Mesothelial cell of epicardium (in vitro differentiated cells): ENCODE data around the gene CRLF1. TPM values are rescaled to one million over a fixed set of nuclear protein-coding genes. Genes with fewer than 3 reads are reported as not detected.
"Not testable (repeated sequence)": the region's sequence is repeated elsewhere in the genome, so short reads cannot be mapped to it uniquely, and the experiment has no call there.

Experiments used
- DNase-seq, 2 experiments: peaks; one replicate each; pipeline ENCODE4 v3.0.0; 2021; ENCODE audit warnings: low spot score in 2 of 2; ENCODE audit not compliant: unreplicated experiment in 2 of 2
- H3K27ac Mint-ChIP-seq: 2 replicates; pipeline ENCODE4 v1.8.0; 2021; ENCODE audit warnings: mixed read lengths
- H3K27me3 Mint-ChIP-seq: 2 replicates; pipeline ENCODE4 v1.8.0; 2021; ENCODE audit warnings: low read depth, mixed read lengths
- H3K36me3 Mint-ChIP-seq: 2 replicates; pipeline ENCODE4 v1.8.0; 2021; ENCODE audit warnings: mixed read lengths
- H3K4me1 Mint-ChIP-seq: 2 replicates; pipeline ENCODE4 v1.8.0; 2021; ENCODE audit warnings: mixed read lengths
- H3K4me3 Mint-ChIP-seq: 2 replicates; pipeline ENCODE4 v1.8.0; 2021; ENCODE audit warnings: mild to moderate bottlenecking, moderate library complexity, mixed read lengths
- H3K9me3 Mint-ChIP-seq: 2 replicates; pipeline ENCODE4 v1.8.0; 2021; ENCODE audit warnings: mixed read lengths
- total RNA-seq: library from RNA; stranded (reverse); gene quantifications from 3 replicates; pipeline ENCODE4 v1.2.1, GENCODE V29; 2021
- TF ChIP-seq, protein P1 (sequence below): fragments of 200-600 bp; sonication (generic); IDR thresholded peaks from one replicate; pipeline ENCODE4 v1.5.0; 2021; ENCODE audit warnings: antibody characterized with exemption; ENCODE audit not compliant: unreplicated experiment

Gene CRLF1
- total RNA-seq, 1 donor from 2014 or later: 1.0 TPM

DNA sequence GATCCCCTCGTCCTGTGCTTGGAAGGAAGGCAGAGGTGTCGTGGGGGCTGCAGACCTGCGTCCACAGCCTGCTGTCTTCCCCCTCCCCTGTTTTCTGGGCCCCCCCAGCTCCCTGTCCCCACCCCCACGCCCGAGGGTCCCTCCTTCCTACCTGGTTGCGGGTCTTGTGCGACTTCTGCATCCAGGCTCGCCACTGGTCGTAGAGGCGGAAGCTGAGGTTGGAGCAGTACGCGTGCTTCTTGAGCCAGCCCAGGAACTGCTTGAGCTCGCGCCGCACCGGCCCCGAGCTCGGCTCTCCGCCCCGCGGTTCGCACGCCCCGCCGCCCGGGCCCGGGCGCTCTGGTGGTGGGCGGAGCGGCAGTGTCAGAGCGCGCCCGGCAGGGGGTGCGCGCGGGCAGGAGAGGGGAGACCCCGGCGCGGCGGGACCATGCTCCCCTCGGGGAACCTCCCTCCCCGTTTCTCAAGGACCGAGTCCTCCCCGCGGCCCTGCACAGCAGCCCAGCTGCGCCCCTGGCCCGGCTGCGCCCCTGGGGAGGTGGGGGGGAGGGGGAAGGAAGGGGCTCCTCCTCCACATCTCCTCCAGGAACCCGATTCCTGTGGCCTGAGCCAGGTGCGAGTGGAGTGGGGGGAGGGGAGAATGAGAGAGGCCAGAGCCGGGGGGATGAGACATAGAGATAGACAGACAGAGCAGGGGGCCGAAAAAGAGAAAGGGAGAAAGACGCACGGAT is 12.3 kb downstream of the CRLF1 start:
- peaks cover 2% of the 10 kb centered on the region for H3K36me3 Mint-ChIP-seq
- H3K4me3 Mint-ChIP-seq: peak overlapping the region; percentile 55

DNA sequence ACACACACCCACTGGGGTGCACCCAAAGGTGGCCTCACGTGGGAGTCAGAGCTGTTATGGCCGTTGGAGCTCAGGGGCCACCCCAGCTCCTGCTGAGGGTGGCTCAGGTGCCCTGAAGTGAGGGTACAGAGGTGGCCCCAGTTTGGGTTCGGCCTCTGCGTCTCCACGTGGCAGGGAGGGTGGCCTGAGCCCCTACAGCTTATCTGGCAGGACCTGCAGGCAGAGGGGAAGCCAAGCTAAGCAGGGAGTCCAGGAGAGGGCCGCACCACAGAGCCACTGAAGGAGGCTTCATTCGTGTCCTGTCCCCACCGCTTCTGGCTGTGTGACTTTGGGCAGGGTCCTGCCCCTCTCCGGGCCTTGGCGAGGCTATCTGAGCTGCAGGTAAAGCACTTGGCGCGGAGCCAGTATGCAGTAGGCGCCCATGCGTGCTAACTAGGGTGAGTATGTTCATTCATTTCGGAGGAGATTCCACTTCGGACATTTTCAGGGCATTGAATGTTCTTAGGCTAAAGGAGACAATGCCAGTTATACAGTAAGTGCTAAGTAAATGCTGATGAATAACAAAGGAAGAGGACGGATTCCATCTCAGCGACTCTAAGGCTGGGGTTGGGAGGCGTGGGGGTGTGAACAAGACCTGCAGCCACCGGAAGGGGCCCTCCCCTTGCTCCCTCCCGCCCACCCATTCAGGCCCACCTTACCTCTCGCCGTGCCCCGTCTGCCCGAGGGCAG is 13.1 kb downstream of the CRLF1 start:
- H3K27me3 Mint-ChIP-seq: peaks cover 21% of the 10 kb centered on the region
- DNase-seq: no peak
- H3K36me3 Mint-ChIP-seq: peaks cover 2% of the 10 kb centered on the region
- peak overlapping the region; percentile 56 for H3K4me3 Mint-ChIP-seq
- H3K9me3 Mint-ChIP-seq: no peaks in the 10 kb centered on the region
- TF ChIP-seq, protein P1, sequence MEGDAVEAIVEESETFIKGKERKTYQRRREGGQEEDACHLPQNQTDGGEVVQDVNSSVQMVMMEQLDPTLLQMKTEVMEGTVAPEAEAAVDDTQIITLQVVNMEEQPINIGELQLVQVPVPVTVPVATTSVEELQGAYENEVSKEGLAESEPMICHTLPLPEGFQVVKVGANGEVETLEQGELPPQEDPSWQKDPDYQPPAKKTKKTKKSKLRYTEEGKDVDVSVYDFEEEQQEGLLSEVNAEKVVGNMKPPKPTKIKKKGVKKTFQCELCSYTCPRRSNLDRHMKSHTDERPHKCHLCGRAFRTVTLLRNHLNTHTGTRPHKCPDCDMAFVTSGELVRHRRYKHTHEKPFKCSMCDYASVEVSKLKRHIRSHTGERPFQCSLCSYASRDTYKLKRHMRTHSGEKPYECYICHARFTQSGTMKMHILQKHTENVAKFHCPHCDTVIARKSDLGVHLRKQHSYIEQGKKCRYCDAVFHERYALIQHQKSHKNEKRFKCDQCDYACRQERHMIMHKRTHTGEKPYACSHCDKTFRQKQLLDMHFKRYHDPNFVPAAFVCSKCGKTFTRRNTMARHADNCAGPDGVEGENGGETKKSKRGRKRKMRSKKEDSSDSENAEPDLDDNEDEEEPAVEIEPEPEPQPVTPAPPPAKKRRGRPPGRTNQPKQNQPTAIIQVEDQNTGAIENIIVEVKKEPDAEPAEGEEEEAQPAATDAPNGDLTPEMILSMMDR: no peak
- no peak overlapping the region for H3K27ac Mint-ChIP-seq
- peaks cover 28% of the 10 kb centered on the region for H3K4me1 Mint-ChIP-seq

More for the DNA sequence above, 12.3 kb downstream of the CRLF1 start:
- H3K9me3 Mint-ChIP-seq: no peaks in the 10 kb centered on the region
- peaks cover 28% of the 10 kb centered on the region for H3K27me3 Mint-ChIP-seq
- TF ChIP-seq, protein P1: peak; percentile 87
- peak; percentile 82 to 93 for DNase-seq
- H3K27ac Mint-ChIP-seq: no peak overlapping the region
- peaks cover 28% of the 10 kb centered on the region for H3K4me1 Mint-ChIP-seq

DNA sequence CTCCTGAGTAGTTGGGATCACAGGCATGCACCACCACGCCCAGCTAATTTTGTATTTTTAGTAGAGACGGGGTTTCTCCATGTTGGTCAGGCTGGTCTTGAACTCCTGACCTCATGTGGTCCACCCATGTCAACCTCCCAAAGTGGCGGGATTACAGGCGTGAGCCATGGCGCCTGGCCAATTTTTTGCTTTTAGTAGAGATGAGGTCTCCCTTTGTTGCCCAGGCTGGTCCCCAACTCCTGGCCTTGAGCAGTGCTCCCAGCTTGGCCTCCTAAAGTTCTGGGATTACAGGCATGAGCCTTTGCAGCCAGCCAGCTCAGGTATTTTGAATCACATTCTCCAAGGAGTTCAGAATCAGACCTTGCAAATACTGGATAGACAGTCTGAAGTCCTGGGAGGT is 13.9 kb downstream of the CRLF1 start:
- not testable (repeated sequence) for H3K36me3 Mint-ChIP-seq, H3K4me3 Mint-ChIP-seq, H3K9me3 Mint-ChIP-seq, DNase-seq, H3K27ac Mint-ChIP-seq
- peaks cover 17% of the 10 kb centered on the region for H3K27me3 Mint-ChIP-seq
- H3K4me1 Mint-ChIP-seq: peaks cover 34% of the 10 kb centered on the region

DNA sequence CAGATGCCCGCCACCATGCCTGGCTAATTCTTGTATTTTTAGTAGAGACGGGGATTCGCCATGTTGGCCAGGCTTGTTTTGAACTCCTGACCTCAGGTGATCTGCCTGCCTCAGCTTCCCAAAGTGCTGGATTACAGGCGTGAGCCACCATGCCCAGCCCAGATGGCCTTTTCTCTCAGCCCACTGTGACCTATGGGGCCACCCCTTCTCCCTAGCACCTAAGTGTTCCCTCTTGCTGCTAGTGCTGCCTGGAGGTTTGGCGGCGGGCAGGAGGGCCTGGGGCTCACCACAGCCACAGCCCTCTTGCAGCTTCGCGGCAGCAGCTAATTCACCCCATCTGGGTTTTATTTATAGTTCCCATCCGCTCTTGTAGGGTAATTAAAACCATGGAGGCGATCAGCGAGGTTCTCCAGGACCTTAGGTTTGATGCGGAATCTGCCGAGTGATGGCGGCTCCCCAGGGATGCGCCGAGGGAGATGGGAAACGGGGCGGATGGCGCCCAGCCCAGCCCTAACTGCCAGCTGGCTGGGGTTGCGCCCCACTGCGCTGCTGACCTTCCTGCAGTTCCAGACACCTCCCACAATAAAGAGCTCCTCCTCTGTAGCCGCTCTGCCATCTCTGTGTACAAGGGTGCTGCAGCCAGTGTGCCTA is 14.7 kb downstream of the CRLF1 start:
- TF ChIP-seq, protein P1: no peak
- H3K4me3 Mint-ChIP-seq: no peak overlapping the region
- no peaks in the 10 kb centered on the region for H3K9me3 Mint-ChIP-seq
- H3K4me1 Mint-ChIP-seq: peaks cover 33% of the 10 kb centered on the region
- H3K36me3 Mint-ChIP-seq: peaks cover 2% of the 10 kb centered on the region
- no peak overlapping the region for H3K27ac Mint-ChIP-seq
- no peak for DNase-seq
- H3K27me3 Mint-ChIP-seq: peaks cover 14% of the 10 kb centered on the region

DNA sequence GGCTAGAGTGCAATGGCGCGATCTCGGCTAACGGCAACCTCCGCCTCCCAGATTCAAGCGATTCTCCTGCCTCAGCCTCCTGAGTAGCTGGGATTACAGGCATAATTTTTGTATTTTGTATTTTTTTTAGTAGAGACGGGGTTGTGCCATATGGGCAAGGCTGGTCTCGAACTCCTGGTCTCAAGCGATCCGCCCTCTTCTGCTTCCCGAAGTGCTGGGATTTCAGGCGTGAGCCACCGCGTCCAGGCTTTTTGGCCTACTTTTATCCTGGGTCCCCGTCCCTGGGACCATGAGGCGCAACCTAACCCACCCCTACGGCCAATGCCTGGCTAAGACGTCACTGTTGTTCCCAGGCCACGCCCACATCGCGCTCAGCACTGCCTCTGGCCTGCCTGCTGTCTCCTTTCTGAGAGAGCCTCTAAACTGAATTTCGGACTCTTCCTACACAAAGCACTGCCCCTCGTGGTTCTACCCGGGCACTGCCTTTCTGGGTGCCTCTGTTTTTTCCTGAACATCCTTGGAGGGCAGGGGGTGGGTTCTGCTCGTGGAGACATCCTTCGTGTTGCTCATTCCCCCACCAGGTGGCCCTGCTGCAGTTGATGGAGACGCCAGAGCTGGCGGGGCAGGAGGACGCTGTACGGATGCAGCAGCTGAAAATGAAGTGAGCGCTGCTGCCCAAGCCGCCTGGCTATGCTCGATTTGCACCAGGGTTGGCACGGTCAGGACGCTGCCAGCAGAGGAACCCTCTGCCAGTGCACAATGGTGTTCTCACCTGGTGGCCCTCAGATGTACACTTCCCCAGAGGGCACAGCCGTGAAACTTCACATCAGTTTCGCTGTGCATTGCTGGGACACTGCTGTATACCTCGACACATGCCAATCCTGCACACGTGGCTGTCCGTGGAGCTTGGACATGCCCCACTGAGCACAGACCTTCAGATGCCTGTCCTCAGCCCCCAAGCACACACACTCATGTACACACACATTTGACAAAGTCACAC is 16.0 kb downstream of the CRLF1 start:
- Mint-ChIP-seq H3K27ac (peak overlapping the region; percentile 88), H3K4me3 (peak overlapping the region; percentile 73), H3K36me3 (peaks cover 2% of the 10 kb centered on the region), H3K27me3 (peaks cover 9% of the 10 kb centered on the region), H3K9me3 (no peaks in the 10 kb centered on the region), H3K4me1 (peaks cover 32% of the 10 kb centered on the region)
- TF ChIP-seq, protein P1: peak; percentile 64
- peak; percentile 65 to 83 for DNase-seq
